DMS153 (cell line): Measurements from ENCODE around the gene WWP2.
"Not testable (repeated sequence)": the region's sequence is repeated elsewhere in the genome, so short reads cannot be mapped to it uniquely, and the experiment has no call there.

Experiments used
- DNase-seq: peaks from one replicate; lab custom pipeline; 2025; lab: John Stamatoyannopoulos, UW

Gene WWP2

DNA sequence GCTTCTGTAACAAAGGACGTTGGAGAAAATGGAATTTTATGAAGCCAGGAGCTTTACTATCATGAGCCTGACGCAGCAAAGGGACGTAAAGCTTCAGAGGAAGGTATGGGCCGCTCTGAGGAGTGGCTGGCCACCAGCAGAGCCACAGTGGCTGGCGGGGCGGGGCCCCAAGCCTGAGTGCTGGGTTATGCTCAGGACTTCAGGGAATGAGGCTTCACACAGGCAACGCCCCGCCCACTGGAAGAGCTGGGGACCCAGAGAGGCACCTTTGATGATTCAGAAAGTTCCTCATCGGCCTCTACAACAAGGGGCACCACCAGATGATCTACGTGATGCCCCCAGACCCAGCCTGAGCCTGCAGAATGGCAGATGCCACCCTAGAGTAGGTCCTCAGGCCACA is 16.2 kb upstream of the WWP2 start:
- no peak for DNase-seq

DNA sequence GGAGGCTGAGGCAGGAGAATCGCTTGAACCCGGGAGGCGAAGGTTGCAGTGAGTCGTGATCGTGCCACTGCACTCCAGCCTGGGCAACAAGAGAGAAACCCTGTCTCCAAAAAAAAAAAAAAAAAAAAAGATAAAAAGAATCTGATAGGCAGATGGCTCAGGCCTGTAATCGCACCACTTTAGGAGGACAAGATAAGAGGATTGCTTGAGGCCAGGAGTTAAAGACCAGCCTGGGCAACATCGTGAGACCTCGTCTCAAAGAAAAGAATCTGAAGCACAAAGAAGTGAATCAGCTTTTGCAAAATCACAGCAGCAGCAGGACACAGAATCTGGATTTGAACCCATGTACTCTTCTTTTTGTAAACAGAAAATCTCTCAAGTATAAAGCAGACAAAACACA is 15.0 kb upstream of the WWP2 start:
- no peak for DNase-seq

DNA sequence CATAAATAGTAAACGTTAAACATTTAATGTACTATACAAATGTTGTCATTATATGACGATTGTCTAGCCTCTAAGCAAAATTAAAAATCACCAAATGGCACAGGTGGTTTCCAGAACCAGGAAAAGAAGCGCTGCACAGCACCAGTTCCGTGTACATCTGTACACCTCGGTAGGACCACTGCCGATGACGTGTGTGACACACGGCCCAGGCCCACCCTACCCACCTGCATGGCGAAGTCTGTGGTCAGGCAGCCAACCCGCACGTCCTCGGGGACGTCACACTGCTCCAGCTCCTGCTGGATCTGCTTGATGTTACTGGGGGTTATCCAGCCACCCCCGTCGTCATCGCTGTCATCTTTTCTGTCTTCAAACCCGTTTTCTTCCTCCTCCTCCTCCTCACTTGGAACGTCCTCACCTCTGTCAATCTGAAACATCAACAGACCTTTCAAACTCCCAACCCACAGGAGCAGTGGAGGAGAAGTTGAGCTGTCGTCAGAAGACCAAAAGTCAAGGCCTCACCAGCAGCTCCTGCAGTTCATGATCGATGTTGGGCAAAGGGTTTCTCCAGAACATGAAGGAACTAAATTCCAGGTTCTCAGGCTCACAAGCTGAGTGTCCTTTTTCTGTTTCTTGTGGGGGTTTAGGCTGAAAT is 13.3 kb upstream of the WWP2 start:
- DNase-seq, result no peak

DNA sequence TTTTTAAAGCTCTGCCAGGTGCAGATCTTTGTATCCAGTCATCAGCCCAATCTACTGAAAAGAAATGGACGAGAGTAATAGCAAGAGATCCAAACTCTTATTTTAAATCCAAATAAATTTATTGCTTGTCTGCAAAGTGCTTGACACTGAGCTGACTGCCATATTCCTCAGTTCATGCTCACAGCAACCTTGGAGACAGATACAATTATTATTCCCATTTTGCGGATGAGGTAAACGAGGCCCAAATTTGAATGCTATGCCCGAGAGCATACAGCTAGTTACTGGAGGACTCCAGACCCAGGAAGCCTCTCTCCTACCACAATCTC is 8.0 kb upstream of the WWP2 start:
- no peak for DNase-seq

DNA sequence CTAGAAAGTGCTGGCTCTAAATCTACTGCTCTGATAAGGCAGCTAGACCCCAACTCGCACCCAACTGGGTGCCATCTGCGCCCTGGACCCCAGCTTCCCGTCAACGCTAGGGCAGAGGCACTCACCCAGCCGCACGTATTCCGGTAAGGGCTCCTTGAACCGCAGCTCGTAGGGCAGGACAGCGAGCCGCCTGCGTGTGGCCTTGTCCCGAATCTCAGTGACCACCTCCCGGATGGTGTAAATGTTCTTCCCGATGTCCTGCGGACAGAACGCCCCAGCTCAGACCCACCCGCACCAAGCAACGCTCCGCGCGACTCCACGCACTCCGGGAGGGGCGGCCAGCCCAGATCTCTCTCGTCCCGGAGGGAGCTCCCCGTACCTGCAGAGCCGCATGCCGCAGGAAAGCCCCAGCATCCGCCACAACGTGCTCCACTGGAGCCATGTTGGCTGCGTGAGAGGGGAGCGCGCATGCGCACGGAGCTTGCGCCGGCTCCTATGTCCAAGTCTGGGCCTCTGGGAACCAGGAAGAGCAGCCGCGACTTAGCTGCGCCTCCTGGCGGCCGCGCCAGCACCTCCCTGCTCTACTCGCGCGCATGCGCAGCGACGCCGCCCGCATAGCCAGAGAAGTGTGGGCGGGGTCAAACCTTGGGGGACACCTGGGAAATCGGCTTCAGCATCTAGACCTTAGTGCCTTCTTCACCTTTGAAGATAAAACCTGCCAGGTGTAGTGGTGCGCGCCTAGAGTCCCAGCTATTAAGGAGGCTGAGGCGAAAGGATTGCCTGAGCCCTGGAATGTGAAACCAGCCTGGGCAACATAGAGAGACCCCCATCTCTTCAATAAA is 7.4 kb upstream of the WWP2 start, which contains the start of gene NOB1:
Gene NOB1, minus strand, starts transcription at position 458 of the 842 bp plus-strand sequence. Its CDS starts 16 bp downstream, at position 442.
- DNase-seq, result peak; percentile 98

DNA sequence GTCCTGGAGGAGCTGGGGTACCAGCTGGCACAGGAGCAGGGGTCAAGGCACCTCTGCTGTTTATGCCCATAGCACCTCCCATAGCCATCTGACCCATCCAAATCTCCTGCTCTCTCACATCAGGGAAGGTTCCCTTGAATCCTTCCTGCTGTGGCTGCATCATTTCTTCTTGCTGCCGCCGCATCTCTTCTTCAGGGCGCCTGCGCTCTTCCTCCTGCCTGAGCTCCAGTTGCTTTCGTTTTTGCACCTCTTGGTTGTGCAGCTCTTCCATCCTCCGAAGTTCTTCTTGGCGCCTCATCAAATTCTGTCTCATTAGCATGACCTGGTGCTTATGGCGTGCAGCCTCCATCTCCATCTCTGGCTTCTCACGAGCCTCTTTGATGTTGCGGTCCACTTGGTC is 5.4 kb upstream of the WWP2 start:
- DNase-seq, result no peak

DNA sequence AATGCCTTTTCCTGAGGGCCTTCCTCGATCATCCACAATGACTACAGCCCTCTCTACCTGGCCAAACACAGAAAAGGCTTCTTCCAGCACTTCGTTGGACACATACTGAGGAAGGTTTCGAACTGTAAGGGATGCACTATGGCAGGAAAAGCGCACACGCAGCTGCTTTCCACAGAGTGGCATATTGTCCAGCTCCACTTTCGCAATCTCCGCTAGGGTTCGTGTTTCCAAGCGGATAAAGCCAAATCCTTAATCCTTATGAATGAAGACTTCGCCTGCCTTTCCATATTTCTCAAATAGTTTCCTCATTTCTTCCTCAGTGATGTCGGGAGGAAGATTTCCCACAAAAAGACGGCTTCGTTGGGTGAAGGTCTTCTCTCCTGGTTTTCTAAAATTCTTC is 4.8 kb upstream of the WWP2 start:
- DNase-seq, result not testable (repeated sequence)

DNA sequence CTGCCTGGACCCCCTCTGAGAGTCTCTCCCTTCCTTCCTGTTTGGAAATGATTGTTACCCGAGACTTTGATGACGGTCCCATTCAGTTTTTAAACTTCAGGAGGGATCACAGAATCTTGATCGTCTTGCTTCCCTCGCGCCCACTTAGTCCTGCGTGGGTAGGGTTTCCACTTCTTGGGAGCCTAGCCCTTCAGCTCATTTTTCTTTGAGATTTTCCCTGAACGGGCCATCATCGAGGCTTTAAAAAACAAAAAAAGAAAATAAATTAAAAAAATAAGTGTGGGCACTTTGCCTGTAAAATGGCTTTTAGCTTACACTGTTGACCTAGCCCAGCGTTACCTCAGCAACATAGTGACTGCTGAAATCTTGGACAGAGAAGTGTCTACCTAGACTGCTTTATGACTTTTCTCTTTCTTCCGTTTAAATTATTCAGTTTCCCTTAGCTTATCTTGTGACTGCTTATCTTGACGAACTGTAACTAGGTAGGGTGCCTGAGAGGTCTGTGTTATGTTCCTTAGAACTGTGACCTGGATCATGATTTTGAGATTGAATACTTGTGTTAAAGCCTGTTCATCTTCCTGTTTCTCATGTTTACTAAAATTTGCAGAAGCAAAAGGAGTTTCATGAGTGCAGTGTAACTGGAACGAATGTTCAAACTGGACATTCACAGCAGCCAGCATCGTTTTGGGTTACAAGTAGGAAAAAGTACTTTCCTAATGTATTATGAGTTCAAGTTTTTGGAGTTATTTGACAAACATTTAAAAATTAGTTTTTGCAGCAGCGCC is 874 bp downstream of the WWP2 start:
- DNase-seq, result no peak

DNA sequence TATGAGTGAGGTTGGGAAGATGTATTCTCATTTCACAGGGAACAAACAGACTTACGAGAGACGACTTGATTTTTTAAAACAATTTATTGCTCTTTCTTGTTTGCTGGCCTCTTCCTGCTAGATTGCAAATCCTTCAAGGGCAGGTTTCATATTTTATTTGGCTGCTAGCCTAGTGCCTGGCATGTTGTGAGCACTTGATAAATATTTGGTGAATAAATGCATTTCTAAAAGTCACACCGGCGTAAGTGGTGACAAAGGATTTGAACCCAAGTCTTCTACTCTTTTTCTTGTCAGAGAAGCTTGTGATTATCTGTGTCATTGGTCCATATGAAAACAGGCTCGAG is 1.4 kb downstream of the WWP2 start:
- DNase-seq, result no peak

DNA sequence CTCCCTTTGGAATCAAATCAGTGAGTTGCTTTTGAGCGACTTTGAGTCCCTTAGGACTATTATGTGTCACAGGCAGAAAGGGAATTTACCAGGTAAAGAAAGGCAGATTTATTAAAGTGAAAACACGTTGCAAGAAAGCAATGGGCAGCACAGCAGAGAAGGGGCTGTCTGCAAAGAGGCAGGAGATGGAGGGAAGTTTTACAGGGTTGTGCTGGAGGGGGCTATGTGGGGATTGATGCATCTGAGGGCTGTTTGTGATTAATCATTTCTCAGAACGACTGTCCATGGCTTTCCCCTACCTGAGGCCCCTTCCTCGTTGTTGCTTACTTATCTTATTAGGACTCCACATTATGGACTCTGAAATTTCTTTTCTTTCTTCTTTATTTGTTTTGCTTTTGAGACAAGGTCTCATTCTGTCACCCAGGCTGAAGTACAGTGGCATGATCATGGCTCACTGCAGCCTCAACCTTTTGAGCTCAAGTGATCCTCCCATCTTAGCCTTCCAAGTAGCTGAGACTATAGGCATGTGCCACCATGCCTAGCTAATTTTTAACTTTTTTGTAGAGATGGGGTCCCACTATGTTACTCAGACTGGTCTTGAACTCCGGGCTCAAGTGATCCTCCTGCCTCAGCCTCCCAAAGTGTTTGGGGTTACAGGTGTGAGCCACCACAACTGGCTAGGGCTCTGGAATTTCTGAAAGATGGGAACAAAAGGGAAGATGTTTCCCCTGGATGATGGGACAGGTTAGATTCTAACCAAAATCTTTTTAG is 5.5 kb downstream of the WWP2 start:
- no peak for DNase-seq

DNA sequence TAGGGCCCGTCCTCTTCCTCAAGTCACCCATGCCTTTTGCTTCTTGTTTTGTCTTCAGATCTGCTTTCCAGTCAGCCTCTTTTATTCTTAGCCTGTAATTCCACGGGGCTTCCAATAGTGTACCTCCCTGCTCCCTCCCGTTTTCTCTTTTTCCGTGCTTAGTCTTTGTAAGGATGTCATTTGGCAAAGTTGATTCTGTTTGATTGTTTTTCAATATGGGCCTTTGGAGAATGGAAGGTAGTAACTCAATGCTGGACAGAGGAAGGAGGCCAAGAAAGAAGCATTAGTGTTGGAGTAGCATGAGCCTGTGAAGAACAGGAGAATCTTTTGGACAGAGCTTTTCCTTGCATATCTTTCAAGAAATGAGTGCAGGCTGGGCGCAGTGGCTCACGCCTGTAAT is 6.5 kb downstream of the WWP2 start:
- DNase-seq, result no peak

DNA sequence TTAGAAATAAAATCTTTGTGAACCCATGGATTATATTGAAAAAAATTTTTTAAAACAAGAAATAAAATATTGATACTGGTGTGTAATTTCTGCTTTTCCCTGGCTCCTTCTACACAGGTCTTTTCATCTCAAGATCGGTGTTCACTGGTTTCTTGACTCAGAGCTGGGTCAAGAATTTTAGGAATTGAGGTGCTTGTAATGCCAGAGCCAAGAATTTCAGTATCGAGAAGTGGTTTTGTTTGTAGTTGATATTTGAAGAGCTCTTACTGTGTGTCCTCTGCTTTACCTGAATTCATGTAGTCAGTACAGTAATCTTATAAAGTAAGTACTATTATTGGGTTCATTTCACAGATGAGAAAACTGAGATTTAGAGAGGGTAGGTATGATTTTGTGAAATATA is 7.3 kb downstream of the WWP2 start:
- DNase-seq, result no peak

DNA sequence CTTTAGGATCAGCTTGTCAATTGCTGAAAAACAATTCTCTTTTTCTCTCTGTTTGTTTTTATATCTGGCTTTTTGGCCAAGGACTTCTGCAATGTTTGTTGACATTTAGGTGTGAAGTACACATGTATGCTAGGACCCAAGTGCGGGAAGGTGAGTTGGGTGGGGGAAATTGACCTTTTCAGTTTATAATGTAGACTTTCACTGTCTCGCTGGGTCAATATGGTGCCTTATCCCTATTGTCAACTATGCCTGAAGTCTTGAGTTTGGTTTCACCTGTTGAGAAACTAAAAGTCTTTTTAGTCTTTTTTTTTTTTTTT is 9.5 kb downstream of the WWP2 start:
- DNase-seq, result no peak

DNA sequence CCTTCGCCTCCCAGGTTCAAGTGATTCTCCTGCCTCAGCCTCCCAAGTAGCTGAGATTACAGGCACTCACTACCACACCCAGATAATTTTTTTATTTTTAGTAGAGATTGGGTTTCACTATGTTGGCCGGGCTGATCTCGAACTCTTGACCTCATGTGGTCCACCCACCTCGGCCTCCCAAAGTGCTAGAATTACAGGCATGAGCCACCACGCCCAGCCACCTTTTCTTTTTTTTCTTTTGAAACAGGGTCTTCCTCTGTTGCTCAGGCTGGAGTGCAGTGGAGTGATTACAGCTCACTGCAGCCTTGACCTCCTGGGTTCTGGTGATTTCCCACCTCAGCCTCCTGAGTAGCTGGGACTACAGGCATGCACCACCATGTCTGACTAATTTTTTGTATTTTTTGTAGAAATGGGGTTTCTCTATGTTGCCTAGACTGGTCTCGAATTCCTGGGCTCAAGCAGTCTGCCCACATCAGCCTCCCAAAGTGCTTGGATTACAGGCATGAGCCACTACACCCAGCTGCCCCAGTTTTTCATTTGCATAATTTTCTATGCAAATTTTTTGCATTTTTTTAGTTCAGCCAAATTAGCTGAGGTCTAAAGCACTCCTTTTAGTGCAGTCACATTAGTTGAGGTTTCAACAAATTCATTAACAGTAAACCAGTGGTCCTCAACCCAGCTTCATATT is 11.3 kb downstream of the WWP2 start:
- DNase-seq, result no peak

DNA sequence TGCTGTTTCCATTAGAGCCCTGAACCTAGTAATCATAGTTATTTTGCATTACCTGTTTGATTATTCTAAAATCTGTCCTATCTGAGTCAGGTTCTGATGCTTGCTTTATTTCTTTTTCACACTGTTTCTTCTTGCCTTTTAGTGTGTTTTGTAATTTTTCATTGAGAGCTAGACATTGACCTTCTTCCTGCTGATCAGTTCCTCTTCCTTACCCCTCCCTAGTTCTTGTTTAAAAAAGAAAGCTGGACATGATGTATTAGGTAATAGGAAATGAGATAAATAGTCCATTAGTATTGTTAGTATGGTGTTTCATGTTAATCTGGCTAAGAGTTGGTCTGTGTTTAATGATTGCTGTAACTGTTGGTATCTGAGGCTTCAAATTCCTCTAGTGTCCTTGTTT is 13.4 kb downstream of the WWP2 start:
- DNase-seq, result no peak

DNA sequence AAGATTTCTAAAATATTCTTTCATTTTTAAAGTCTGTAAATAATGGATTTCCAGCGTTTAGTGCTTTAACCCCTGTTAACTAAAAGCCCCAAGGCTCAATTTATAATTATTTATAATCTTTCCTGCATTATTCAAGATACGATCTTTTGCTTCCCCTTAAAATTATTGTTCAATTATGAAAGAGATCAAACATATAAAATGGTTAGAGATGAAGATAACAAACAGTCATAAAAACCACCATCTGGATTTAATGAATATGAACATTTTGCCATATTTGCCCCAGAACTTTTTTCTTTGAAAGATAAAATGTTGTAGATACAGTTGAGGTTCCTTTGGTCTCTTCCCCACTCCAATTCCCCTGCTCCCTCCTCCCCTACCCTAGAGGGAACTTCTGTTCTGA is 17.6 kb downstream of the WWP2 start:
- DNase-seq, result no peak

DNA sequence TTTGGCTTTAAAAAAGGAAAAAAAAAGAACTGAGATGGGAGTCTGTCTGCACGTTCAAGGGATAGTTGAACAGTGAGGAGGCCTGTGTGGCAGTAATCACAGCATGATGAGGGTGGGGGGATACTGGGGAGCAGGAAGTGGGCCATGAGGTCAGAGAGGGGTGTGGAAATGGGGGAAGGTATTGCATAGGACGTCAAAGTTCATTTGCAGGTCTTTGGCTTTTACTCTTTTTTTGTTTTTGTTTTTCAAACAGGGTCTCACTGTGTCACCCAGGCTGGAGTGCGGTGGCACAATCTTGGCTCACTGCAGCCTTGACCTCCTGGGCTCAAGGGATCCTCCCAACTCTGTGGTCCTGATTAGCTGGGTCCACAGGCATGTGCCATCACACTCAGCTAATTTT is 19.0 kb downstream of the WWP2 start:
- no peak for DNase-seq

DNA sequence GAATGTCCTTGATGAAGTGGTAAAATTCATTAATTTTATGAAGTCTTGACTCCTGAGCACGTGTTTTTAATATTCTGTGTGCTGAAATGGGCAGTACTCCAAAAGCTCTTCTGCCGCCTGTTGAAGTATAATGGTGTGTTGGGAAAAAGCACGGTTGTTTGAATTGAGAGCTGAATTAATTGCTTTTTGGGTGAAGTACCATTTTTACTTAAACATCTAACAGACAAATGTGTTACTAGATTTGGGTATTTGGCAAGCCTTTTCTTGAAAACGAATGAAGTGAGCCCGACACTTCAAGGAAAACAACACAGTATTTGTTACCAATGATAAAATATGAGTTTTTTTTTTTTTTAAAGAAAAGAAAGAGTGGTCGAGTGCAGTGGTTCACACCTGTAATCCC is 22.5 kb downstream of the WWP2 start:
- DNase-seq, result no peak

DNA sequence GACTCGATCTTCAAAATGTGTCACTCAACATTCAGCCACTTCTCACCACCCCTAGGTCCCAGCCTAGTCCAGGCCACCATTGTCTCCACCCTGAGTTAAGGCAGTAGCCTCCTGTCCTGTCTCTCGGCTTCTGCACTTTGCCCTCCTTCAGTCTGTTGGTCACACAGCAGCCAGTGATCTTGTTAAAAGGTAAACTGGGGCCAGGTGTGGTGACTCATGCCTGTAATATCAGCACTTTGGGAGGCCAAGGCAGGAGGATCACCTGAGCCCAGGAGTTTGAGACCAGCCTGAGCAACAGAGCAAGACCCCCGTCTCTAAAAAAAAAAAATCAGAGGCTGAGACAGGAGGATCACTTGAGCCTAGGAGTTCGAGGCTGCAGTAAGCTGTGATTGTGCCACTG is 25.8 kb downstream of the WWP2 start:
- DNase-seq, result no peak

DNA sequence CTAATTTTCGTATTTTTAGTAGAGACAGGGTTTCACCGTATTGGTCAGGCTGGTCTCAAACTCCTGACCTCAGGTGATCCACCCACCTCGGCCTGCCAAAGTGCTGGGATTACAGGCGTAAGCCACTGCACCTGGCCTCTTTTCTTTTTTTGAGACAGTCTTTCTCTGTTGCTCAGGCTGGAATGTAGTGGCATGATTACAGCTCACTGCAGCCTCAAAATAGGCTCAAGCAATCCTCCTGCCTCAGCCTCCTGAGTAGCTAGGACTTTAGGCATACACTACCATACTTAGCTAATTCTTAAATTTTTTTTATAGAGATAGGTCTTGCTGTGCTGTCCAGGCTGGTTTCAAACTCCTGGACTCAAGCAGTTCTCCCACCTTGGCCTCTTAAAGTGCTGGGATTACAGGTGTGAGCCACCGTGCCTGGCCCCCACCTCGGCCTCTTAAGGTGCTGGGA is 29.3 kb downstream of the WWP2 start:
- not testable (repeated sequence) for DNase-seq

DNA sequence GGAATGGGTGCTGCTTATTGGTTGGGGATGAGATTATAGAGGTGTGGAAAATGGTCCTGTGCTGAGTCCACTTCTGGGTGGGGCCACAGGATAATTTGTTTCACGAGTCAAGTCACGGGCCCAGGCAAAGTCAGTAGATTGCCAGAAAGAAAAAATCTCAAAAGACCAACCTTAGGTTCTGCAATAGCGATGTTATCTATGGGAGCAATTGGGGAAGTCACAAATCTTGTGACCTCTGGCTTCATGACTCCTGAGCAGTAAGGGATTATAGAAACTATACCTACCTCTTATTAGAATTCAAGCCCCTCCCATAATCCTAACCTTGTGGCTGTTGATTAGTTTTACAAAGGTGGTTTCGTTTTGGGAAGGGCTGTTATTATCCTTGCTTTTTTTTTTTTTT is 31.4 kb downstream of the WWP2 start:
- DNase-seq, result no peak

DNA sequence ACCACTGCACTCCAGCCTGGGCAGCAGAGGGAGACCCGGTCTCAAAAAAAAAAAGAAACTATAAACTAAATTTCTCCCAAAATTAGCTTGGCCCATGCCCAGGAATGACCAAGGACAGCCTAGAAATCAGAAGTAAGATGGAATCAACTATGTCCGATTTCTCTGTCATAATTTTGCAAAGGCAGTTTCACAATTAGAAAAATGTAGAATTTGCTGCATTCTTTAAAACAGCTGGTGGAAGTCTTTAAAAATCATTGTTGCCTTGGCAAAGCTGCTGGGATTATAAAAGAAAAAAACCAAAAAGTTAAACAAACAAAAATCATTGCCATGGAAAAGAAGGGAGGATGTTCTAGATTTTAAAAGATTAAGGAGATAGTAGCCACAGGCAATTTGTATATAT is 32.4 kb downstream of the WWP2 start:
- DNase-seq, result no peak
